ENCODE data around the gene THADA.

THADA gene

GRCh38 chr2:43509886-43510285, 86.0 kb downstream of the THADA start:
- DNase-seq (ENCODE audit: low read depth): no peak

- DNase-seq (ENCODE audit: low read depth): no peak
Observed at GRCh38 chr2:43508209-43508608, 87.6 kb downstream of the THADA start.

GRCh38 chr2:43507137-43507536, 88.7 kb downstream of the THADA start:
- no peak for DNase-seq (ENCODE audit: low read depth)

GRCh38 chr2:43495727-43496126, 100.1 kb downstream of the THADA start:
- no peak for DNase-seq (ENCODE audit: low read depth)

GRCh38 chr2:43493954-43494353, 101.9 kb downstream of the THADA start:
- DNase-seq (ENCODE audit: low read depth): no peak

GRCh38 chr2:43491065-43491639, 104.7 kb downstream of the THADA start:
- no peak for DNase-seq (ENCODE audit: low read depth)

GRCh38 chr2:43490252-43490786, 105.5 kb downstream of the THADA start:
- no peak for DNase-seq (ENCODE audit: low read depth)

GRCh38 chr2:43488737-43489136, 107.1 kb downstream of the THADA start:
- DNase-seq (ENCODE audit: low read depth): no peak

- no peak for DNase-seq (ENCODE audit: low read depth)
Observed at GRCh38 chr2:43486603-43487002, 109.2 kb downstream of the THADA start.

GRCh38 chr2:43484323-43484930, 111.4 kb downstream of the THADA start:
- no peak for DNase-seq (ENCODE audit: low read depth)

GRCh38 chr2:43482961-43483360, 112.9 kb downstream of the THADA start:
- DNase-seq (ENCODE audit: low read depth): no peak

GRCh38 chr2:43481927-43482542, 113.8 kb downstream of the THADA start:
- DNase-seq (ENCODE audit: low read depth): no peak

- DNase-seq (ENCODE audit: low read depth): no peak
Observed at GRCh38 chr2:43480874-43481273, 115.0 kb downstream of the THADA start.

- no peak for DNase-seq (ENCODE audit: low read depth)
Observed at GRCh38 chr2:43478412-43479086, 117.3 kb downstream of the THADA start.

- DNase-seq (ENCODE audit: low read depth): no peak
Observed at GRCh38 chr2:43475922-43476321, 119.9 kb downstream of the THADA start.

GRCh38 chr2:43475137-43475846, 120.5 kb downstream of the THADA start:
- no peak for DNase-seq (ENCODE audit: low read depth)

GRCh38 chr2:43474273-43474672, 121.6 kb downstream of the THADA start:
- no peak for DNase-seq (ENCODE audit: low read depth)

GRCh38 chr2:43473767-43474166, 122.1 kb downstream of the THADA start:
- DNase-seq (ENCODE audit: low read depth): no peak

GRCh38 chr2:43472527-43473194, 123.2 kb downstream of the THADA start:
- no peak for DNase-seq (ENCODE audit: low read depth)

- no peak for DNase-seq (ENCODE audit: low read depth)
Observed at GRCh38 chr2:43469713-43470112, 126.1 kb downstream of the THADA start.

- DNase-seq (ENCODE audit: low read depth): no peak
Observed at GRCh38 chr2:43469094-43469493, 126.7 kb downstream of the THADA start.

- no peak for DNase-seq (ENCODE audit: low read depth)
Observed at GRCh38 chr2:43467891-43468290, 127.9 kb downstream of the THADA start.
